Peyer's patch (tissue), 4 donors: Measurements from ENCODE around the gene JPH4.

Experiments used
- POLR2A ChIP-seq, 2 donors: fragments of 450-650 bp; IDR thresholded peaks; one replicate each; pipeline ENCODE4 v1.5.1; 2017; ENCODE audit warnings: antibody characterized with exemption in 2 of 2, mild to moderate bottlenecking in 2 of 2, moderate library complexity in 2 of 2
- TF ChIP-seq, protein P1 (sequence below), 6 experiments: fragments of 450-650 bp in 4 of 6; fragments of 200-600 bp in 2 of 6; sonication (generic) in 1 of 6; IDR thresholded peaks; one replicate each; pipeline ENCODE4 v1.5.1; 2017 to 2019; ENCODE audit warnings: antibody characterized with exemption in 6 of 6, mild to moderate bottlenecking in 3 of 6, moderate library complexity in 1 of 6

DNA sequence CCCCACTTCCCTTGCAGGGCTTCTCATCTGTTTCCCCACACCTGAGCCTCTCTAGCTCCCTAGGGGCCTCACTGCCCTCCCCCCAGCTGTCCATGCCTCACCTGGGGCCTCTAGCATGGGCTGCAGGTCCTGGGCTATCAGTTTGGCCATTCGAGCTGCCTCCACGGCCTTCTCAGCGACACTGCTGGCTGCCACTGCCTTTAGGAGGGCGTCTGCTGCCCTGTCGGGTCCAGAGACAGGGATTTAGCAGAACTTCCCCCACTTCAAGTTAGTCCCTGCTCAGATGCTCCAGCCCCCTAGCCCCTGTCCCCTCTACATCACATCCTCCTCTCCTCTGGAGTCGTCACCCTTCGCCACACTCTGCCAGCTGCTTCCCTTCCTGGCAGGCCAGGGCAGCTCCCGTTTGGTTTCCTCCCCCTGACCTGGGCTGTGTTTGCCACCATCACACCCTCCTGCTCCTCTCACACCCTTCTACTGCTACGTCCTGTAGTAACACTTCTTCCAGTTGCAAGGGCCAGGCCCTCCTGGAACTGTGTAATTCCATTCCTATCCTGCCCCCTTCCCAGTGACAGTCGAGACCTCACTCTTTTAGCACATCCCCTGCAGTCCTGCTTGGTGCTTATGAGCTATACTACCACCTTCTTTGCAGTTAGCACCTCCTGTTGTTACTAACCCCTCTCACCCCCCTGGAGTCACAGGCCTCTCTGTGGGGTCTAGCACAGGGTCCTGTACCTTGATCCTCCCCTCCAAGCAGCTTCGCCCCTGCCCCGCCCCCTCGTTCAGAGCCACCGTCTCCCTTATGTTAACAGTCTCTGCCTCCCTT is 6.7 kb downstream of the JPH4 start:
- TF ChIP-seq, protein P1, sequence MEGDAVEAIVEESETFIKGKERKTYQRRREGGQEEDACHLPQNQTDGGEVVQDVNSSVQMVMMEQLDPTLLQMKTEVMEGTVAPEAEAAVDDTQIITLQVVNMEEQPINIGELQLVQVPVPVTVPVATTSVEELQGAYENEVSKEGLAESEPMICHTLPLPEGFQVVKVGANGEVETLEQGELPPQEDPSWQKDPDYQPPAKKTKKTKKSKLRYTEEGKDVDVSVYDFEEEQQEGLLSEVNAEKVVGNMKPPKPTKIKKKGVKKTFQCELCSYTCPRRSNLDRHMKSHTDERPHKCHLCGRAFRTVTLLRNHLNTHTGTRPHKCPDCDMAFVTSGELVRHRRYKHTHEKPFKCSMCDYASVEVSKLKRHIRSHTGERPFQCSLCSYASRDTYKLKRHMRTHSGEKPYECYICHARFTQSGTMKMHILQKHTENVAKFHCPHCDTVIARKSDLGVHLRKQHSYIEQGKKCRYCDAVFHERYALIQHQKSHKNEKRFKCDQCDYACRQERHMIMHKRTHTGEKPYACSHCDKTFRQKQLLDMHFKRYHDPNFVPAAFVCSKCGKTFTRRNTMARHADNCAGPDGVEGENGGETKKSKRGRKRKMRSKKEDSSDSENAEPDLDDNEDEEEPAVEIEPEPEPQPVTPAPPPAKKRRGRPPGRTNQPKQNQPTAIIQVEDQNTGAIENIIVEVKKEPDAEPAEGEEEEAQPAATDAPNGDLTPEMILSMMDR (IDR thresholded peaks at IDR 0.05), result no peak
- TF ChIP-seq POLR2A (IDR thresholded peaks at IDR 0.05), result no peak
